Right atrium auricular region (tissue), 2 donors: Measurements from ENCODE around the gene DCX. TPM values are rescaled to one million over a fixed set of nuclear protein-coding genes. Genes with fewer than 3 reads are reported as not detected.

Experiments used
- DNase-seq: peaks from one replicate; pipeline ENCODE4 v3.0.0-alpha.2; 2019; ENCODE audit warnings: low spot score
- H3K27ac ChIP-seq, 2 donors: fragments of 200-600 bp; sonication (generic); 1 replicate in 1 of 2; 2 replicates in 1 of 2; pipeline ENCODE4 v1.5.1; 2016 to 2019
- H3K27me3 ChIP-seq, 2 donors: fragments of 200-600 bp; sonication (generic); one replicate each; pipeline versions ENCODE4 v1.5.1 to v1.6.0; 2017 to 2019
- H3K36me3 ChIP-seq: fragments of 200-600 bp; sonication (generic); one replicate; pipeline ENCODE4 v1.5.1; 2016
- H3K4me1 ChIP-seq, 2 donors: fragments of 200-600 bp; sonication (generic); one replicate each; pipeline versions ENCODE4 v1.5.1 to v1.6.0; 2017 to 2019
- H3K4me3 ChIP-seq, 2 donors: fragments of 200-600 bp; sonication (generic); 1 replicate in 1 of 2; 2 replicates in 1 of 2; pipeline ENCODE4 v1.5.1; 2017 to 2019; ENCODE audit warnings: mild to moderate bottlenecking in 1 of 2, moderate library complexity in 1 of 2
- H3K9me3 ChIP-seq, 2 donors: fragments of 200-600 bp; sonication (generic); one replicate each; pipeline ENCODE4 v1.5.1; 2019
- total RNA-seq, 2 donors: library from RNA; depleted of rRNA; stranded (reverse); fragments of >200 nt; gene quantifications; one replicate each; pipeline ENCODE4 v1.1.0, GENCODE V29; 2016
- TF ChIP-seq, protein P1 (sequence below), 2 donors: fragments of 200-600 bp; sonication (generic); IDR thresholded peaks; one replicate each; pipeline ENCODE4 v1.5.1; 2019; ENCODE audit warnings: antibody characterized with exemption in 2 of 2

The DCX gene
- total RNA-seq, 2 donors from 2014 or later: not detected

GRCh38 chrX:111302284-111302683, 109.7 kb downstream of the DCX start:
- H3K9me3 ChIP-seq: no peaks in the 10 kb centered on the region
- no peak for DNase-seq
- no peaks in the 10 kb centered on the region for H3K4me1 ChIP-seq
- no peak overlapping the region for H3K4me3 ChIP-seq
- no peaks in the 10 kb centered on the region for H3K36me3 ChIP-seq
- H3K27me3 ChIP-seq: no peaks in the 10 kb centered on the region
- TF ChIP-seq, protein P1, sequence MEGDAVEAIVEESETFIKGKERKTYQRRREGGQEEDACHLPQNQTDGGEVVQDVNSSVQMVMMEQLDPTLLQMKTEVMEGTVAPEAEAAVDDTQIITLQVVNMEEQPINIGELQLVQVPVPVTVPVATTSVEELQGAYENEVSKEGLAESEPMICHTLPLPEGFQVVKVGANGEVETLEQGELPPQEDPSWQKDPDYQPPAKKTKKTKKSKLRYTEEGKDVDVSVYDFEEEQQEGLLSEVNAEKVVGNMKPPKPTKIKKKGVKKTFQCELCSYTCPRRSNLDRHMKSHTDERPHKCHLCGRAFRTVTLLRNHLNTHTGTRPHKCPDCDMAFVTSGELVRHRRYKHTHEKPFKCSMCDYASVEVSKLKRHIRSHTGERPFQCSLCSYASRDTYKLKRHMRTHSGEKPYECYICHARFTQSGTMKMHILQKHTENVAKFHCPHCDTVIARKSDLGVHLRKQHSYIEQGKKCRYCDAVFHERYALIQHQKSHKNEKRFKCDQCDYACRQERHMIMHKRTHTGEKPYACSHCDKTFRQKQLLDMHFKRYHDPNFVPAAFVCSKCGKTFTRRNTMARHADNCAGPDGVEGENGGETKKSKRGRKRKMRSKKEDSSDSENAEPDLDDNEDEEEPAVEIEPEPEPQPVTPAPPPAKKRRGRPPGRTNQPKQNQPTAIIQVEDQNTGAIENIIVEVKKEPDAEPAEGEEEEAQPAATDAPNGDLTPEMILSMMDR (IDR thresholded peaks at IDR 0.05): no peak
- H3K27ac ChIP-seq: no peak overlapping the region

- Histone ChIP-seq H3K4me1 (no peaks in the 10 kb centered on the region), H3K27ac (no peak overlapping the region), H3K27me3 (no peaks in the 10 kb centered on the region), H3K4me3 (no peak overlapping the region), H3K9me3 (peaks cover 0 to 8% of the 10 kb centered on the region in 2 donors), H3K36me3 (no peaks in the 10 kb centered on the region)
- no peak for DNase-seq
- TF ChIP-seq, protein P1 (IDR thresholded peaks at IDR 0.05): no peak
Observed at GRCh38 chrX:111288841-111289240, 123.2 kb downstream of the DCX start.

DNA sequence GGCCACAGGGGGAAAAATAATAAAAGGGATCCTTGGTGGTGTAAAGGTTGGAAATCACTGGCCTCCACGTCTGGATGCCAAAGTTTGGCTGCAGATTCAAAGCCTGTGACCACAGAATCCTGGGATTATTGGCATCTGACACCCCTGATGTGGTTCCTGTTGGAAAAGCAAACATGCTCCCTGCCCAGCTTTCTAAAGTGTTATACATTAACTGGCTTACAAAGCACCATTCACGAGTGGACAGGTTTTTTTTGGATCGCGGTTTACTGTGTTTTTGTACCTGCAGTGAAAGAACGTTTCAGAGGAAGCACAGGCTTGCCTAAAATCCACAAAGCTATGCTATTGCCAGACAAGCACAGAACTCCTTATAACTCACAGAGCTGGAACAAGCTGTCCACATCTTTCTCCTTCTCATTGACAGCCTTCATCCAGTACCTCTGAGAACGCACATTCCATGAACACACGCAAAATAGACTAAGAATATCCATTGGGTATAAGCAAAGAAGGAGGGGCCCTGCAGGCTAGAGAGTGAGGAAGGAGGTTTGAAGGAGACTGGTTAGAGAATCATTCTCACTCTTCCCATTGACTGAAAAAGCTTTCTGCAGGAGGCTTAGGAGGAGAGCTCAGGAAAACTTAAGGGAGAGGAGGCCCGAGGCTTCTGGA, 127.2 kb downstream of the DCX start:
- no peak overlapping the region for H3K4me3 ChIP-seq
- H3K4me1 ChIP-seq: no peaks in the 10 kb centered on the region
- no peak overlapping the region for H3K27ac ChIP-seq
- no peaks in the 10 kb centered on the region for H3K36me3 ChIP-seq
- H3K27me3 ChIP-seq: no peaks in the 10 kb centered on the region
- H3K9me3 ChIP-seq: peaks cover 0 to 8% of the 10 kb centered on the region in 2 donors
- TF ChIP-seq, protein P1 (IDR thresholded peaks at IDR 0.05): no peak
- no peak for DNase-seq

- TF ChIP-seq, protein P1 (IDR thresholded peaks at IDR 0.05): no peak
- Histone ChIP-seq H3K4me1 (no peaks in the 10 kb centered on the region), H3K9me3 (peaks cover 0 to 8% of the 10 kb centered on the region in 2 donors), H3K27ac (no peak overlapping the region), H3K36me3 (no peaks in the 10 kb centered on the region), H3K27me3 (no peaks in the 10 kb centered on the region), H3K4me3 (no peak overlapping the region)
- DNase-seq: no peak
Observed at GRCh38 chrX:111283446-111283845, 128.5 kb downstream of the DCX start.

DNA sequence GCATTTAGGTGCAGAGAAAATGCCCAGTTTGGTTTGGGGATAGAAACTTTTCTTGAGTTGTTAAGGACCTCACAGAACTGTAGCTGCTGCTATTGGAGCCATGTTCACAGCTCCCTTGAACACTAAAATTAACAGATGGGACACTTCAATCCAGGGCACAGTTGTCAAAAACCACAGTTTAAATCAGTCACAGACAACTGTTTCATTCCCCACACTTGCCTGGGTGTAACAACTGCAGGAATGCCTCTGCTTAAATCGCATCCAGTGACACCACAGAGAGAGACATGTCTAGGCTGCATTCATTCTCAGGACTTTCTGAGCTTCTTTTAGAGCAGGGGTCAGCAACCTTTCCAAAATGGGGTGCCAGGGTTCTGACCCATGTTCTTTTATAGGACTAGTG, 129.0 kb downstream of the DCX start:
- peaks cover 0 to 8% of the 10 kb centered on the region in 2 donors for H3K9me3 ChIP-seq
- TF ChIP-seq, protein P1 (IDR thresholded peaks at IDR 0.05): no peak
- H3K27ac ChIP-seq: no peak overlapping the region
- no peaks in the 10 kb centered on the region for H3K27me3 ChIP-seq
- no peak for DNase-seq
- H3K4me3 ChIP-seq: no peak overlapping the region
- H3K4me1 ChIP-seq: no peaks in the 10 kb centered on the region
- no peaks in the 10 kb centered on the region for H3K36me3 ChIP-seq

DNA sequence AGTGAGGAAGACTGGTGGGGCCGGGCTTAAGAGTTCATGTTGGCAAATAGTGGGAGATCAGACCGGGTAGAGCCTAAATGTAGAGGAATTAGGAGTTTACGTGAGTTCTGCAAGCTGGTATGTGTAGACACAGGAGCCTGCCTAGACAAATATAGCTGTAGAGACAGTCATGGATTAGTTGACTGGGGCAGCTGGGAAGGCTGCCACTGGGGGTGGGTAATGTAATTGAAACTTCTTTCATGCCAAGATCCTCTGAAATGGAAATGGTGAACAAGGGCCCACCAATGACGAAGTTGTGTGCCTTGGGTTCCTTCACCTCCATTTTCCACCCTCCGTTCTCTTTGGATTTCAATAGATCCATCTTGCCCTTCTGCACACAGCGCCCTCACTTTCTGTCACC, 129.9 kb downstream of the DCX start:
- Histone ChIP-seq H3K27ac (no peak overlapping the region), H3K4me3 (no peak overlapping the region), H3K27me3 (no peaks in the 10 kb centered on the region), H3K9me3 (peaks cover 0 to 8% of the 10 kb centered on the region in 2 donors), H3K36me3 (no peaks in the 10 kb centered on the region), H3K4me1 (no peaks in the 10 kb centered on the region)
- no peak for DNase-seq
- TF ChIP-seq, protein P1 (IDR thresholded peaks at IDR 0.05): no peak
